Measurements from ENCODE around the gene FOXI2.
A peak's percentile ranks its signal among the peaks of the same experiment; 100 is the strongest.

FOXI2 gene

GRCh38 chr10:127744956-127745355 lies 8.0 kb downstream of the FOXI2 start:
- no peak for DNase-seq

GRCh38 chr10:127745861-127746260 lies 8.9 kb downstream of the FOXI2 start:
- no peak for DNase-seq

- peak; percentile 47 for DNase-seq
These were observed 18.8 kb downstream of the FOXI2 start for GRCh38 chr10:127755753-127756152.

- DNase-seq = peak; percentile 83
These were observed 19.3 kb downstream of the FOXI2 start for GRCh38 chr10:127756264-127756663.

- no peak for DNase-seq
These were observed 20.0 kb downstream of the FOXI2 start for GRCh38 chr10:127757033-127757432.

GRCh38 chr10:127759276-127759675 lies 22.3 kb downstream of the FOXI2 start:
- no peak for DNase-seq

GRCh38 chr10:127762925-127763324 lies 25.9 kb downstream of the FOXI2 start:
- no peak for DNase-seq

- DNase-seq = no peak
These were observed 38.0 kb downstream of the FOXI2 start for GRCh38 chr10:127774766-127775559.

- no peak for DNase-seq
These were observed 39.8 kb downstream of the FOXI2 start for GRCh38 chr10:127776816-127777215.

GRCh38 chr10:127781412-127781811 lies 44.4 kb downstream of the FOXI2 start:
- DNase-seq = no peak

- DNase-seq = no peak
These were observed 50.9 kb downstream of the FOXI2 start for GRCh38 chr10:127787873-127788272.

- no peak for DNase-seq
These were observed 53.2 kb downstream of the FOXI2 start for GRCh38 chr10:127790066-127790624.
